Neuron (in vitro differentiated cells): ENCODE measurements around the gene BRD7.
"Not testable (repeated sequence)": the region's sequence is repeated elsewhere in the genome, so short reads cannot be mapped to it uniquely, and the experiment has no call there.

ENCODE experiments used
- H2AFZ ChIP-seq: one replicate; pipeline ENCODE4 v1.6.1; 2013; ENCODE audit warnings: low read depth, mild to moderate bottlenecking, inconsistent platforms, low read length, moderate library complexity
- H3K27me3 ChIP-seq: one replicate; pipeline ENCODE4 v1.6.1; 2013; ENCODE audit warnings: low read length; ENCODE audit not compliant: insufficient read depth
- H3K36me3 ChIP-seq: one replicate; pipeline ENCODE4 v1.6.1; 2013; ENCODE audit warnings: low read length; ENCODE audit not compliant: insufficient read depth
- H3K4me1 ChIP-seq: one replicate; pipeline ENCODE4 v1.6.1; 2013; ENCODE audit warnings: low read length; ENCODE audit not compliant: insufficient read depth
- H3K4me3 ChIP-seq: 2 replicates; pipeline ENCODE4 v1.5.1; 2013; ENCODE audit warnings: mild to moderate bottlenecking, low read length, moderate library complexity
- H3K9me3 ChIP-seq: one replicate; pipeline ENCODE4 v1.6.1; 2013; ENCODE audit warnings: low read length

BRD7 gene

DNA sequence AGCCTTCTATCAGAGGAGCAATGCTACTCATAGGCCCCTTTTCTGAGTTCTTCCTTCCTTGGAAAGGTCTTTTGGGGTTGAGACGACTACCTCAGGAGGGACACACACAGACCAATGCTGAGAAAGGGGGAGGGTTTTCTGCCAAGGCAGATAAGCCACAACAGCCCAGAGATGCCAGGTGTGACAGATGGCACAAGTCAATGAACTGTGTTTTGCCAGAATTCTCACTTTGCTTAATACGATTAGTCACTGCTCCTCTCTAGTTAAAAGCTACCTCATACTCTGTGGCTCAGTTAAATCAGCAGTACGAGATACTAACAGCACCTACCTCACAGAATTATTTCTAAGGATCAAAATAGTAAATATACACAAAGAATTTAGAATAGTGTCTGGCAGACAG lies 8.0 kb downstream of the BRD7 start:
- no peak overlapping the region for H2AFZ ChIP-seq
- no peaks in the 10 kb centered on the region for H3K9me3 ChIP-seq
- peaks cover 84% of the 10 kb centered on the region for H3K36me3 ChIP-seq
- H3K27me3 ChIP-seq, result no peaks in the 10 kb centered on the region
- H3K4me1 ChIP-seq, result peaks cover under 1% of the 10 kb centered on the region
- H3K4me3 ChIP-seq, result no peak overlapping the region

DNA sequence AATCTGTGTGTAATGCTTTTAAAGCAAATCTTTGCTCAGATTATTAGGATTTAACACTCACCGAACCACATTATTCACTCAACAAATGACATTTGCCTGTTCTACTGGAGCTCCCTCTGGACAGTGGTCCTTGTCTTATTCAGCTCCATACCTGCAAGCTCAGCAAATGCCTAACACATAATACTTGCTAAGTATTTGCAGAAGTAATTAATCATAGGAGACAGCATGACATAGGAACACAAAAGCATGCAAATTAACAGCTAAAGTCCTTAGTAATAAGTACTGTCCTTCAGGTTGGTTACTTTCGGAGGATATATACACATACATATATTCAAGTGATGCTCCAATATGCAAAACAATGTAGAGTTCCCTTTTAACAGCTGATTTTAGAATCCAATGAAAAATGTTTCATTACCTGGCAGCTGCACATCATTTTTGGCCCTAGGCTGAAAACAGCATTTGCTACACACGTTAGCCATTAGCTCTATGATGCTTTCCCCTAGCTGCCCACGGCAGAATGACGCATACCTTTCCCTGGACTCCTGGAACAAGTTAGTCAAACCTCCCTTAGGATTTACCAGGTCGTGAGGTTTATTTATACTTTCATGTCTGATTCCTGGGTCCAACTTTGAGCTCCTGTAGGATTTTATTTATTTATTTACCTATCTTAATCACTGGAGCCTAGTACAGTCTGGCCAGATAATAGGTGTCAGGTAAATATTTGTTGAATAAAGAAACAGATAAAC lies 8.6 kb downstream of the BRD7 start:
- H3K4me3 ChIP-seq, result no peak overlapping the region
- H2AFZ ChIP-seq, result no peak overlapping the region
- no peaks in the 10 kb centered on the region for H3K4me1 ChIP-seq
- no peaks in the 10 kb centered on the region for H3K27me3 ChIP-seq
- no peaks in the 10 kb centered on the region for H3K9me3 ChIP-seq
- H3K36me3 ChIP-seq, result peaks cover 78% of the 10 kb centered on the region

DNA sequence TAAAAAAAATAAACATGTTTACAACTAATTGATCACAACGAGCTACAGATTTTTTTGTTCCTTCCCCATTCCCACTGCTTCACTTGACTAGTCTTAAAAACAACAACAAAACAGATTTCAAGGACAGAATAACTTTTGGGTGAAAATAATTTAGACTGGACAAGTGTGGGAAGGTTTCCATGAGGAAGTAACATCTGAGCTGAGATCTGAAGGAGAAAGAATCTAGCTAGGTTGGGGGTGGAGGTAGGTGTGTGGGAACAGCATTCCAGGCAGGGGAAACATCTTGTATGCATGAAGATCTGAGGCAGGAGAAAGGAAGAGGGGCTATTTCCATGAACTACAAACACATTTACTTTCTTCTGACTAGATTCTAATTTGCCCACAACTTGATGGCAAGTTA lies 9.2 kb downstream of the BRD7 start:
- H3K27me3 ChIP-seq, result no peaks in the 10 kb centered on the region
- H2AFZ ChIP-seq, result no peak overlapping the region
- no peaks in the 10 kb centered on the region for H3K9me3 ChIP-seq
- H3K36me3 ChIP-seq, result peaks cover 74% of the 10 kb centered on the region
- no peak overlapping the region for H3K4me3 ChIP-seq
- no peaks in the 10 kb centered on the region for H3K4me1 ChIP-seq

DNA sequence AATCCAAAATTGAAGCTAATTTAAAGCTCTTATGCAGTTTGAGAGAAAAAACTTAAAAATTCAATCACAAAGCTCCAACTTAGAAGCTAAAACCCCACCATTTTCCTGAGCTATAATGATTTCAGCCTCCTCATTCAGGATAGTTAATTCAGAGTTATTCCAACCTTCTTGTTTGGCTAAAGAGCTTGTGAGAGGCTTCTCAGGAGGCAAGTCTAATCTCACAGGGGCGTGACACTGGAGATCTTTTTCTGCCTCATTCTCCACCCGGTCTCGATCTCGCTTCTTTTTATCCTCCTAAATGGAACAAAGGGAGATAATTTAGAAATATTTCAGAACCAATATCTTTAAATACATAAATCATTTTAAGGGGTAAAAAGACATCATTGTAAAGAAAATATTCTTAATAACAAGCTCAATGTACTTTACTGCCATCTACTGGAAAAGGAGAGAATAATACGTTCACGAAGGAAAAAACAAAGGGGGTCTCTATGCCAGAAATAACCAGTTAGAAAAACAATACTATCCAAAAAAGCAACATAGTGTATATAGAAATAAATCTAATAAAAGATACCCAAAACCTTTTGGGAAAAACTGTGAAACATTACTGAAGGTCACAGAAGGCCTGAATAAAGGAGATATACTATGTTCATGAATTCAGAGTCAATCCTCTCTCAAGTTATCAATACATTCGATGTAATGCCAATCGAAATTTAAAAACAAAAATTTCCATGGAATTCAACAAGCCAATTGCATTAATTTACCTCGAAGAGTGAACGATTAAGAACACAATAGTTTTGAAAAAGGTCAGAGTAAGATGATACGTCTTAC lies 13.9 kb downstream of the BRD7 start:
- Histone ChIP-seq H3K36me3 (peaks cover 74% of the 10 kb centered on the region), H3K9me3 (no peaks in the 10 kb centered on the region), H3K4me1 (no peaks in the 10 kb centered on the region), H2AFZ (no peak overlapping the region), H3K4me3 (no peak overlapping the region), H3K27me3 (no peaks in the 10 kb centered on the region)

DNA sequence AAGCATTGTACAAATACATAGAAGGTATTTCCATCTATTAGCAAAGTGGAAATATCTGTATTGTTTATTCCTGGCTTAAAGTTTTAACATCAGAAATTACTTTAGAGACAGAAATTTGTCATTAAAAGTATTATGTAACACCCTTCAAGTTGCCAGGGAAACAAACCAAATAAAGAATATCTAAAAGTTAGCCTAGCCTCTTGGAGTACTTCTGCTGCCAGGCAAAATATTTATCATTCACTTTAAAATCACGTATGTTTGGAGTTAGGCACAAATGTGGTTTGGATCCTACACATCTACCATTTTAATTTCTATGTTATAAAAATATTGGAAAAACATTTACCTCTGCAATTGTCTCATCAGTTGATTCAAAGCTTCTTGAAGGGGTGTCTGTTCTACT lies 14.7 kb downstream of the BRD7 start:
- Histone ChIP-seq H3K4me1 (no peaks in the 10 kb centered on the region), H2AFZ (no peak overlapping the region), H3K36me3 (peaks cover 75% of the 10 kb centered on the region), H3K27me3 (no peaks in the 10 kb centered on the region), H3K4me3 (no peak overlapping the region), H3K9me3 (peaks cover 4% of the 10 kb centered on the region)

DNA sequence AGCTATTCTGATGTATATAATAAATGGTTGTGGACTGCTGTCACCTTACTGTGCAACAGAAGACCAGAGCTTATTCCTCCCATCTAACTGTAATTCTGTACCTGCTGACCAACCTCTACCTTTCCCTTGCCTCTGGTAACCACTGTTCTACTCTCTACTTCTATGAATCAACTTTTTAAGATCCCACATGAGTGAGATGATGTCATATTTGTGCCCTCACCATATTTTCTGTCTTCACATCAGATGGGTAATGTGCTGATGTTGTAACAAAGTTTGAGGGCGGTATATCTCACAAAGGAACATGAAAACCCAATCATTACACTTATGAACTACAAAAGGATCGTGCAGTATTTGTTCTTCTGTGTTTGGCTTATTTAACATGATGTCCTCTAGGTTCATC lies 16.8 kb downstream of the BRD7 start:
- no peak overlapping the region for H2AFZ ChIP-seq
- no peaks in the 10 kb centered on the region for H3K27me3 ChIP-seq
- H3K4me1 ChIP-seq, result no peaks in the 10 kb centered on the region
- no peak overlapping the region for H3K4me3 ChIP-seq
- H3K36me3 ChIP-seq, result peaks cover 55% of the 10 kb centered on the region
- H3K9me3 ChIP-seq, result peaks cover 4% of the 10 kb centered on the region

DNA sequence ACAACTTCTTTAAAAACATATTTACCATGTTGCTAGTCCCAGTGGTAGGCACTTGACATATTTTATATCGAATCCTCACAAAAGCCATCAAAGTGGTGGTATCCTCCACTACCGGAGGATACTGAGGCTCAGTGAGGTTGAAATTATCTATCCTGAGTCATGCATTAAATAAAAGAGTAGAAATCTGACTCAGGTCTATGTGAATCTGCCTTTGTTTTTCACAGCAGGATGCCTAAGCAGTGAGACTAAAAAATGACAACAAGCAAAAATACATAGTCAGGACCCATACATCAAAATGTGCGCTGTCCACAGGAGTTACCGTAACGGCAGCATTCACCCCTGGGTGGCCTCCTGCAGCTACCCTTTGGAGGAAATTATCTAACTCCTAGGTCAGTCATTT lies 17.7 kb downstream of the BRD7 start:
- H3K4me1 ChIP-seq, result no peaks in the 10 kb centered on the region
- no peak overlapping the region for H3K4me3 ChIP-seq
- no peaks in the 10 kb centered on the region for H3K27me3 ChIP-seq
- peaks cover 54% of the 10 kb centered on the region for H3K36me3 ChIP-seq
- H2AFZ ChIP-seq, result no peak overlapping the region
- peaks cover 4% of the 10 kb centered on the region for H3K9me3 ChIP-seq

DNA sequence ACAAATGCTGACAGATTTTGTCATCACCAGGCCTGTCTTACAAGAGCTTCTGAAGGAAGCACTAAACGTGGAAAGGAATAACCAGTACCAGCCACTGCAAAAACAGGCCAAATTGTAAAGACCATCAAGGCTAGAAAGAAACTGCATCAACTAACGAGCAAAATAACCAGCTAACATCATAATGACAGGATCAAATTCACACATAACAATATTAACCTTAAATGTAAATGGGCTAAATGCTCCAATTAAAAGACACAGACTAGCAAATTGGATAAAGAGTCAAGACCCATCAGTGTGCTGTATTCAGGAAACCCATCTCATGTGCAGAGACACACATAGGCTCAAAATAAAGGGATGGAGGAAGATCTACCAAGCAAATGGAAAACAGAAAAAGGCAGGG lies 23.6 kb downstream of the BRD7 start:
- not testable (repeated sequence) for H3K4me1 ChIP-seq, H3K4me3 ChIP-seq, H3K27me3 ChIP-seq, H3K9me3 ChIP-seq, H2AFZ ChIP-seq
- H3K36me3 ChIP-seq, result peaks cover 35% of the 10 kb centered on the region

DNA sequence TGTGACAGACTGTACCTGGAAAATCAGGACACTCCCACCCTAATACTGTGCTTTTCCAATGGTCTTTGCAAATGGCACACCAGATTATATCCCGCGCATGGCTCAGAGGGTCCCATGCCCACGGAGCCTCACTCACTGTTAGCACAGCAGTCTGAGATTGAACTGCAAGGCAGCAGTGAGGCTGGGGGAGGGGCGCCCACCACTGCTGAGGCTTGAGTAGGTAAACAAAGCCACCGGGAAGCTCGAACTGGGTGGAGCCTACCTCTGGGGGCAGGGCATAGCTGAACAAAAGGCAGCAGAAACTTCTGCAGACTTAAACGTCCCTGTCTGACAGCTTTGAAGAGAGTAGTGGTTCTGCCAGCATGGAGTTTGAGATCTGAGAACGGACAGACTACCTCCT lies 25.2 kb downstream of the BRD7 start:
- H3K9me3 ChIP-seq, H3K27me3 ChIP-seq, H2AFZ ChIP-seq, H3K4me1 ChIP-seq, H3K4me3 ChIP-seq: not testable (repeated sequence)
- peaks cover 39% of the 10 kb centered on the region for H3K36me3 ChIP-seq

DNA sequence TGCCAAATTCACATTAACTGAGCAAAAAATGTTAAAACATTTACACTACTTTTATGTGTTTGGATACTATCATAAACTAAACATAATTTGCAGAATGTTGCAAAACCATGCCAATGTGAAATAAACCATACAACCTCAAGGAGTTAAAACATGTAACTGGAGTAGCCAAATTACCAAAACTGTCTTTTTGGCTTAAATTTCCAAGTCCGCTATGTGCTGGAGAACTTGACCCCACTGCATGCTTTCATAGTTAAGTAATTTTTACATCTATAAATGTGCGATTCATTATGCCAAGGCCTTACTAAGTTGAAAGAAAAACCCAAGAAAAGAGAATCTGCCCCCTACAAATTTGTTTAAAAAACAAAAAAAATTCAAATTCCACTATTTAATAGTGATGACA lies 28.2 kb downstream of the BRD7 start:
- H3K36me3 ChIP-seq, result peaks cover 52% of the 10 kb centered on the region
- no peak overlapping the region for H3K4me3 ChIP-seq
- no peaks in the 10 kb centered on the region for H3K9me3 ChIP-seq
- no peak overlapping the region for H2AFZ ChIP-seq
- no peaks in the 10 kb centered on the region for H3K4me1 ChIP-seq
- no peaks in the 10 kb centered on the region for H3K27me3 ChIP-seq

DNA sequence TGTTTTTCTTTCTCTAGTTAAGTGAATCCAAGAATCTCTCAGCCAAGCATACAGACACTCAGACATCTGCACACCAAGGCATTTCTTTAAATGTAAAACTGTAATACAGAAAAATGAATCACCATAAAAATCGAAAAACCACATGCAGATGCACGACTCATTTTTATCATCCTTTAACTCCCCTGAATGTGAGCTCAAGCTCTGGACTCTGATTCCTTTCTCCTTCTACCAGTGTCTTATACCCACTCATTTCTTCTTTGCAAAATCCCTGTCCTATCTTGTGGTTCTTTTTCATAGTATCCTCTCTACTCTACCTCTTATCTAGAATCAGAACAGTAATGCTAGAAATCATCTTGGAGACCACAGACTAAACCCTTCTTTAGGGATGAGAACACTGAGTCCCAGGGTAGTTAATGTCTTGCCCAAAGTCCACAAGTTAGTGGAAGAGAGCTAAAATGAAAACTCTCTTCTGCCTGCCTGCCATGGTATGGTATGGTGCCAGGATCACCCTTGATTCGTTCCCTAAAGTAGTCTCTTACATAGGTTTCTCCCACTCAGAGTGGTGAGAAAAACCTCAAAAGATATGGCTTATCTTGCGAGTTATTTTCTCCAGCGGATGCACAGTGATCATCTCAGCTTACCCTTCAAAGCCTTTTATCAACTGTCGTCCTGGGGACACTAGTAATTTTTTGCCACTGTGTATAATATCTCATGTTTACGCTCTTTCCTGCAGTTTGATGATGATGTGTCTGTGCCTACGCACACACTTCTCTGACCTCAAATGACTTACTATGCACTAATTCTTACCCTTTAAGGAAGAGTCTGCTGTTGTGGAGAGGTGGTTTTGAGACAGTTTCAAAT lies 30.2 kb downstream of the BRD7 start:
- Histone ChIP-seq H3K27me3 (no peaks in the 10 kb centered on the region), H3K9me3 (no peaks in the 10 kb centered on the region), H2AFZ (no peak overlapping the region), H3K4me3 (no peak overlapping the region), H3K4me1 (no peaks in the 10 kb centered on the region), H3K36me3 (peaks cover 61% of the 10 kb centered on the region)

DNA sequence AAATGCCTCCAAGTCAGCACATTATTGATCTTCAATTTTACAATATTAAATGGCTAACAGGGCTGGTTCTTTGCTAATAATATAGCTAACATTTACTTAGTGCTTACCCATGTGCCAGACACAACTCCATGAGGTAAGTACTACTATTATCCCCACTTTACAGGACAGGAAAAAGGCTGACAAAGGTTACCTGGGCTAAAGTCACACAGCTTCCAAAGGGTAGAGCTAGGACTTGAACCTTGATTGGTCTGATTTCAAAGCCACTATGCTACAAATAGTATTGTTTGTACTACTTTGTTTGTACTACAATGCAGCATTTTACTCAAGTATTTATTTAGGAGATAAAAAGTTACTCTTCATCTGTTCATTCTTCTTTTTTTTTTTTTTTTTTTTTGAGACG lies 31.9 kb downstream of the BRD7 start:
- Histone ChIP-seq H3K36me3 (peaks cover 69% of the 10 kb centered on the region), H3K4me1 (no peaks in the 10 kb centered on the region), H3K27me3 (no peaks in the 10 kb centered on the region), H3K9me3 (no peaks in the 10 kb centered on the region), H2AFZ (no peak overlapping the region), H3K4me3 (no peak overlapping the region)
